Measurements from ENCODE around the gene S1PR4. TPM values are rescaled to one million over a fixed set of nuclear protein-coding genes. Genes with fewer than 3 reads are reported as not detected.
A peak's percentile ranks its signal among the peaks of the same experiment; 100 is the strongest.

S1PR4 gene
- total and polyA plus RNA-seq, 2 donors (not counting 1 experiment from before 2014, with no cell fraction given): not detected

DNA sequence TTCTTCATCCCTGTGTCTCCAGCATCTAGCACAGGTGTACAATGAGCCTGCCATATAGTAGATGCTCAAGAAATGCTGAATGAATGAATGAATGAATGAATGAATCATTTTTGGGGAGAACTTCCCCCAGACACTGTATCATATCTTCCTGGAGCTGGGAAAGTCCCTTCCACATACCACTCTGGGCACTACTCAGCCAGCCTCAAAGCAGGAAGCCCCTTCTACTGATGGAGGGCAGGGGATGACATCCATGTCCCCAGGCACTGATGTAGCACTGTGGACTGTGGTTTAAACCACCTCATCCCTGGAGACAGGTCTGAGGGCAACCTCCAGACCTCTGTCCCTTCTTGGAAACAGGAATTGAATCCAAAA, 37.9 kb upstream of the S1PR4 start:
- no peak overlapping the region for H3K4me3 ChIP-seq (replicated peaks in 1 of 4; ENCODE audit: control extremely low read depth in 1 of 4, insufficient read depth in 1 of 4, low read depth in 3 of 4, low read length in 4 of 4)
- H3K36me3 ChIP-seq (ENCODE audit: control insufficient read depth, insufficient read depth, low read length): no peaks in the 10 kb centered on the region
- H3K4me1 ChIP-seq (ENCODE audit: control insufficient read depth, extremely low read depth, insufficient read depth, low read length): peaks cover 6% of the 10 kb centered on the region
- no peak overlapping the region for H3K27ac ChIP-seq (ENCODE audit: insufficient read depth, low read length)
- DNase-seq (ENCODE audit: low read depth in 2 of 2): no peak
- H2AFZ ChIP-seq (ENCODE audit: low read length): no peak overlapping the region
- H3K4me2 ChIP-seq (ENCODE audit: extremely low read depth, insufficient read depth, low read length): no peak overlapping the region
- H3K9ac ChIP-seq (ENCODE audit: insufficient read depth, low read length): no peak overlapping the region
- TF ChIP-seq, protein P1, sequence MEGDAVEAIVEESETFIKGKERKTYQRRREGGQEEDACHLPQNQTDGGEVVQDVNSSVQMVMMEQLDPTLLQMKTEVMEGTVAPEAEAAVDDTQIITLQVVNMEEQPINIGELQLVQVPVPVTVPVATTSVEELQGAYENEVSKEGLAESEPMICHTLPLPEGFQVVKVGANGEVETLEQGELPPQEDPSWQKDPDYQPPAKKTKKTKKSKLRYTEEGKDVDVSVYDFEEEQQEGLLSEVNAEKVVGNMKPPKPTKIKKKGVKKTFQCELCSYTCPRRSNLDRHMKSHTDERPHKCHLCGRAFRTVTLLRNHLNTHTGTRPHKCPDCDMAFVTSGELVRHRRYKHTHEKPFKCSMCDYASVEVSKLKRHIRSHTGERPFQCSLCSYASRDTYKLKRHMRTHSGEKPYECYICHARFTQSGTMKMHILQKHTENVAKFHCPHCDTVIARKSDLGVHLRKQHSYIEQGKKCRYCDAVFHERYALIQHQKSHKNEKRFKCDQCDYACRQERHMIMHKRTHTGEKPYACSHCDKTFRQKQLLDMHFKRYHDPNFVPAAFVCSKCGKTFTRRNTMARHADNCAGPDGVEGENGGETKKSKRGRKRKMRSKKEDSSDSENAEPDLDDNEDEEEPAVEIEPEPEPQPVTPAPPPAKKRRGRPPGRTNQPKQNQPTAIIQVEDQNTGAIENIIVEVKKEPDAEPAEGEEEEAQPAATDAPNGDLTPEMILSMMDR (conservative IDR thresholded peaks at IDR 0.05 in 1 of 2, IDR thresholded peaks at IDR 0.05 in 1 of 2; ENCODE audit: low read depth in 1 of 2, low read length in 2 of 2): no peak
- no peak for TF ChIP-seq EZH2 (IDR thresholded peaks at IDR 0.05; ENCODE audit: low read length, missing control alignments)
- H3K79me2 ChIP-seq (ENCODE audit: control insufficient read depth, insufficient read depth, low read length): no peaks in the 10 kb centered on the region
- H3K9me3 ChIP-seq (ENCODE audit: control insufficient read depth, insufficient read depth, low read depth, low read length): no peaks in the 10 kb centered on the region
- H4K20me1 ChIP-seq (ENCODE audit: control insufficient read depth, extremely low read depth, insufficient read depth, low read length): no peaks in the 10 kb centered on the region
- no peaks in the 10 kb centered on the region for H3K27me3 ChIP-seq (ENCODE audit: control insufficient read depth, insufficient read depth, low read length)

DNA sequence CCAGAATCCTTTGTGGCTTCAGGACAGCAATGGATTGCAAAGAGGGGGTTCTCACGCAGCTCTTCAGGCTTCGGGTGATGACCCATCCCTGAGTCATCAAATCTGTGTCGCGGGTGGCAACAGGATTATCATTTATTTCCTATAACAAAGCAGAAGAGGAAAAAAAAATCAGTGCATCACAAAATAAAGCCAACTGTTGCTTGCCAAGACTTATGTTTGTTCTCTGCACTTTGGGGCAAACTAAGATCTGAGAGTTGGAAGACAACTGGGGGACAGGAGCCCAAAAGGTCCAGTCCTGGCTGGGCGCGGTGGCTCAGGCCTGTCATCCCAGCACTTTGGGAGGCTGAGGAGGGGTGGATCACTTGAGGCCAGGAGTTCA, 36.3 kb upstream of the S1PR4 start:
- no peaks in the 10 kb centered on the region for H3K36me3 ChIP-seq (ENCODE audit: control insufficient read depth, insufficient read depth, low read length)
- peaks cover 6% of the 10 kb centered on the region for H3K4me1 ChIP-seq (ENCODE audit: control insufficient read depth, extremely low read depth, insufficient read depth, low read length)
- H3K27ac ChIP-seq (ENCODE audit: insufficient read depth, low read length): peak overlapping the region; percentile 94
- H4K20me1 ChIP-seq (ENCODE audit: control insufficient read depth, extremely low read depth, insufficient read depth, low read length): no peaks in the 10 kb centered on the region
- no peaks in the 10 kb centered on the region for H3K9me3 ChIP-seq (ENCODE audit: control insufficient read depth, insufficient read depth, low read depth, low read length)
- no peaks in the 10 kb centered on the region for H3K27me3 ChIP-seq (ENCODE audit: control insufficient read depth, insufficient read depth, low read length)
- H3K4me3 ChIP-seq (replicated peaks in 1 of 4; ENCODE audit: control extremely low read depth in 1 of 4, insufficient read depth in 1 of 4, low read depth in 3 of 4, low read length in 4 of 4): no peak overlapping the region
- peak; percentile 77 for DNase-seq (ENCODE audit: low read depth in 2 of 2)
- H3K9ac ChIP-seq (ENCODE audit: insufficient read depth, low read length): peak overlapping the region; percentile 28
- TF ChIP-seq, protein P1 (conservative IDR thresholded peaks at IDR 0.05 in 1 of 2, IDR thresholded peaks at IDR 0.05 in 1 of 2; ENCODE audit: low read depth in 1 of 2, low read length in 2 of 2): no peak
- H3K4me2 ChIP-seq (ENCODE audit: extremely low read depth, insufficient read depth, low read length): peak overlapping the region; percentile 55
- H2AFZ ChIP-seq (ENCODE audit: low read length): no peak overlapping the region
- no peaks in the 10 kb centered on the region for H3K79me2 ChIP-seq (ENCODE audit: control insufficient read depth, insufficient read depth, low read length)

DNA sequence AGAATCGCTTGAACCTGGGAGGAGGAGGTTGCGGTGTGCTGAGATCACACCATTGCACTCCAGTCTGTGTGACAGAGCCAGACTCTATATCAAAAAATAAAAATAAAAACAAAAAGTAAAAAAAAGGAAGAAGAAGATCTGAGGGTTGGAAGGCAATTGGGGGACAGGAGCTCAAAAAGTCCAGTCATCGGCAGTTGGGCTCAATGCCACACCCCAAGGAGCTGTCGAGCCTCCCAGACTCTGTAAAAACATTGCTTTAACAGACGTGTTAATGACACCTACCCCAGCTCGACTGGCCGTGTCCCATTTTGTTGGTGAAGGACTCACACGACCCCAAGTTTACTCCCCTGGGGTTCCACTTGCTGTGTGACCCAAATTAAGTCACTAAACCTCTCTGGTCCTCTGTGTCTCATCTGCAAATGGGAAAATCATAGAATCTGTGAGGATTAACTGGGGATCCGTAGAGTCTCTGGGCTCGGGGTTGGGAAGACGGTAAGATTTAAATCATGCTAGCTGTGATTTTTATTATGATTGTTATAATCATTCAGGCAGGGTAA, 35.7 kb upstream of the S1PR4 start:
- no peak for TF ChIP-seq EZH2 (IDR thresholded peaks at IDR 0.05; ENCODE audit: low read length, missing control alignments)
- TF ChIP-seq, protein P1 (conservative IDR thresholded peaks at IDR 0.05 in 1 of 2, IDR thresholded peaks at IDR 0.05 in 1 of 2; ENCODE audit: low read depth in 1 of 2, low read length in 2 of 2): no peak
- H3K4me3 ChIP-seq (replicated peaks in 1 of 4; ENCODE audit: control extremely low read depth in 1 of 4, insufficient read depth in 1 of 4, low read depth in 3 of 4, low read length in 4 of 4): no peak overlapping the region
- peaks cover 6% of the 10 kb centered on the region for H3K4me1 ChIP-seq (ENCODE audit: control insufficient read depth, extremely low read depth, insufficient read depth, low read length)
- H3K79me2 ChIP-seq (ENCODE audit: control insufficient read depth, insufficient read depth, low read length): no peaks in the 10 kb centered on the region
- no peaks in the 10 kb centered on the region for H3K27me3 ChIP-seq (ENCODE audit: control insufficient read depth, insufficient read depth, low read length)
- peak overlapping the region; percentile 94 for H3K27ac ChIP-seq (ENCODE audit: insufficient read depth, low read length)
- H4K20me1 ChIP-seq (ENCODE audit: control insufficient read depth, extremely low read depth, insufficient read depth, low read length): no peaks in the 10 kb centered on the region
- no peak overlapping the region for H3K9ac ChIP-seq (ENCODE audit: insufficient read depth, low read length)
- no peak for DNase-seq (ENCODE audit: low read depth in 2 of 2)
- no peak overlapping the region for H2AFZ ChIP-seq (ENCODE audit: low read length)
- H3K4me2 ChIP-seq (ENCODE audit: extremely low read depth, insufficient read depth, low read length): no peak overlapping the region
- H3K36me3 ChIP-seq (ENCODE audit: control insufficient read depth, insufficient read depth, low read length): no peaks in the 10 kb centered on the region
- no peaks in the 10 kb centered on the region for H3K9me3 ChIP-seq (ENCODE audit: control insufficient read depth, insufficient read depth, low read depth, low read length)

All from fibroblast of lung (primary cell).